Stomach (tissue), 4 donors: ENCODE results near the gene CUEDC2.

Experiments
- POLR2AphosphoS5 ChIP-seq, 3 donors: sonication (generic); formaldehyde crosslinking; IDR thresholded peaks; one replicate each; pipeline ENCODE4 v1.6.1; 2016; ENCODE audit warnings: antibody characterized with exemption in 3 of 3
- TF ChIP-seq, protein P1 (sequence below), 7 experiments: fragments of 450-650 bp in 4 of 7; fragments of 200-600 bp in 3 of 7; sonication (generic) in 3 of 7; IDR thresholded peaks; one replicate each; pipeline ENCODE4 v1.5.1; 2016 to 2019; ENCODE audit warnings: antibody characterized with exemption in 7 of 7, control low read depth in 2 of 7, mild to moderate bottlenecking in 1 of 7

DNA sequence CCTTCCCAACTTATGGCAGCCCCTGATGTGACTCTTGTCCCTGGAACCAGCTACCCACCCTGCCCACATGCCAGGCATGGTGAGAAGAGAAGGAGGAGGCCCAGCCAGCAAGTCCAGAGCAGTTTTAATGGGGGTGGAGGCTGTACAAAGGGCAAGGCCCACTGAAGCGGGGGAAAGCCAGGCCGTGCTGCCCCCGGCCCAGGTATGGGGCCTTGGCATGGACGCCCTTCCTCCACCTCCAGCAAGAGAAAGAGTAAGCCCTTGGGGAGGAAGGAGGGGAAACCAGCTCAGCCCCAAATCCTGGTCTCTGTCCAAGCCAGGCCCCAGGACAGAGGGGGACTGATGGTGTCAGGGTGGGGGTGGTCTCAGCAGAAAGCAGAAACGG, 29.9 kb downstream of the CUEDC2 start:
- TF ChIP-seq, protein P1, sequence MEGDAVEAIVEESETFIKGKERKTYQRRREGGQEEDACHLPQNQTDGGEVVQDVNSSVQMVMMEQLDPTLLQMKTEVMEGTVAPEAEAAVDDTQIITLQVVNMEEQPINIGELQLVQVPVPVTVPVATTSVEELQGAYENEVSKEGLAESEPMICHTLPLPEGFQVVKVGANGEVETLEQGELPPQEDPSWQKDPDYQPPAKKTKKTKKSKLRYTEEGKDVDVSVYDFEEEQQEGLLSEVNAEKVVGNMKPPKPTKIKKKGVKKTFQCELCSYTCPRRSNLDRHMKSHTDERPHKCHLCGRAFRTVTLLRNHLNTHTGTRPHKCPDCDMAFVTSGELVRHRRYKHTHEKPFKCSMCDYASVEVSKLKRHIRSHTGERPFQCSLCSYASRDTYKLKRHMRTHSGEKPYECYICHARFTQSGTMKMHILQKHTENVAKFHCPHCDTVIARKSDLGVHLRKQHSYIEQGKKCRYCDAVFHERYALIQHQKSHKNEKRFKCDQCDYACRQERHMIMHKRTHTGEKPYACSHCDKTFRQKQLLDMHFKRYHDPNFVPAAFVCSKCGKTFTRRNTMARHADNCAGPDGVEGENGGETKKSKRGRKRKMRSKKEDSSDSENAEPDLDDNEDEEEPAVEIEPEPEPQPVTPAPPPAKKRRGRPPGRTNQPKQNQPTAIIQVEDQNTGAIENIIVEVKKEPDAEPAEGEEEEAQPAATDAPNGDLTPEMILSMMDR (IDR thresholded peaks at IDR 0.05) = no peak
- TF ChIP-seq POLR2AphosphoS5 (IDR thresholded peaks at IDR 0.05) = no peak
